H9 (cell line): ENCODE results near the gene DNAH8. TPM values are rescaled to one million over a fixed set of nuclear protein-coding genes. Genes with fewer than 3 reads are reported as not detected.

ENCODE experiments used
- DNase-seq: peaks from one replicate; pipeline ENCODE4 v3.0.0-alpha.2; 2017
- H2AFZ ChIP-seq: one replicate; pipeline ENCODE4 v1.6.1; 2013; ENCODE audit warnings: mild to moderate bottlenecking, low read length, control low read depth, moderate library complexity
- H2AK5ac ChIP-seq: 2 replicates; pipeline ENCODE4 v1.6.1; 2013; ENCODE audit warnings: low read length, control low read depth, mixed read lengths; ENCODE audit not compliant: insufficient read length
- H2BK120ac ChIP-seq: one replicate; pipeline ENCODE4 v1.6.1; 2013; ENCODE audit warnings: low read depth, mild to moderate bottlenecking, low read length, control low read depth, inconsistent platforms; ENCODE audit not compliant: poor library complexity, severe bottlenecking
- H2BK12ac ChIP-seq: 2 replicates; pipeline ENCODE4 v1.6.1; 2013; ENCODE audit warnings: low read length, control low read depth, mixed read lengths, low read depth; ENCODE audit not compliant: insufficient read length
- H2BK15ac ChIP-seq: 2 replicates; pipeline ENCODE4 v1.6.1; 2013; ENCODE audit warnings: low read depth, low read length, control low read depth
- H2BK20ac ChIP-seq: one replicate; pipeline ENCODE4 v1.6.1; 2013; ENCODE audit warnings: low read depth, mild to moderate bottlenecking, low read length, control low read depth, inconsistent platforms; ENCODE audit not compliant: poor library complexity, severe bottlenecking
- H2BK5ac ChIP-seq: 2 replicates; pipeline ENCODE4 v1.6.1; 2013; ENCODE audit warnings: low read length, control low read depth, mixed read lengths; ENCODE audit not compliant: insufficient read length
- H3K14ac ChIP-seq: 2 replicates; pipeline ENCODE4 v1.6.1; 2013; ENCODE audit warnings: low read length, control low read depth; ENCODE audit not compliant: insufficient read depth
- H3K18ac ChIP-seq: 2 replicates; pipeline ENCODE4 v1.6.1; 2013; ENCODE audit warnings: low read depth, mild to moderate bottlenecking, mixed read lengths, low read length, control low read depth; ENCODE audit not compliant: insufficient read length
- H3K23ac ChIP-seq: 2 replicates; pipeline ENCODE4 v1.6.1; 2013; ENCODE audit warnings: low read length, control low read depth, mixed read lengths, low read depth; ENCODE audit not compliant: insufficient read length
- H3K23me2 ChIP-seq: 2 replicates; pipeline ENCODE4 v1.6.1; 2013; ENCODE audit warnings: low read depth, mild to moderate bottlenecking, mixed read lengths, low read length, control low read depth; ENCODE audit not compliant: insufficient read length, poor library complexity, severe bottlenecking
- H3K27ac ChIP-seq: 2 replicates; pipeline ENCODE4 v1.5.1; 2013; ENCODE audit warnings: low read length, control low read depth, mixed read lengths, low read depth; ENCODE audit not compliant: insufficient read length
- H3K27me3 ChIP-seq: 2 replicates; pipeline ENCODE4 v1.6.1; 2013; ENCODE audit warnings: low read length, control low read depth, inconsistent platforms; ENCODE audit not compliant: insufficient read depth
- H3K4ac ChIP-seq: 2 replicates; pipeline ENCODE4 v1.6.1; 2013; ENCODE audit warnings: low read depth, mild to moderate bottlenecking, control low read depth, inconsistent platforms, low read length, moderate library complexity
- H3K4me1 ChIP-seq: 2 replicates; pipeline ENCODE4 v1.6.1; 2013; ENCODE audit warnings: low read length, control low read depth, inconsistent platforms; ENCODE audit not compliant: insufficient read depth
- H3K4me2 ChIP-seq: 2 replicates; pipeline ENCODE4 v1.6.1; 2013; ENCODE audit warnings: low read length, control low read depth, mixed read lengths; ENCODE audit not compliant: insufficient read length, insufficient read depth
- H3K56ac ChIP-seq: 2 replicates; pipeline ENCODE4 v1.6.1; 2013; ENCODE audit warnings: low read depth, mild to moderate bottlenecking, mixed read lengths, low read length, control low read depth; ENCODE audit not compliant: insufficient read length
- H3K79me1 ChIP-seq: 2 replicates; pipeline ENCODE4 v1.6.1; 2013; ENCODE audit warnings: low read depth, mild to moderate bottlenecking, moderate library complexity, low read length, control low read depth, inconsistent platforms; ENCODE audit not compliant: insufficient read depth, poor library complexity, severe bottlenecking
- H3K79me2 ChIP-seq: 2 replicates; pipeline ENCODE4 v1.6.1; 2013; ENCODE audit warnings: low read length, control low read depth, inconsistent platforms; ENCODE audit not compliant: insufficient read depth
- H3K9ac ChIP-seq: 2 replicates; pipeline ENCODE4 v1.6.1; 2013; ENCODE audit warnings: low read length, control low read depth, mixed read lengths; ENCODE audit not compliant: insufficient read length; ENCODE audit errors: extremely low read depth
- H3K9me3 ChIP-seq: one replicate; pipeline ENCODE4 v1.6.1; 2013; ENCODE audit warnings: low read depth, low read length, inconsistent platforms; ENCODE audit not compliant: control insufficient read depth
- H3T11ph ChIP-seq: one replicate; pipeline ENCODE4 v1.6.1; 2013; ENCODE audit warnings: mild to moderate bottlenecking, low read length, control low read depth, inconsistent platforms
- H4K20me1 ChIP-seq: one replicate; pipeline ENCODE4 v1.6.1; 2013; ENCODE audit not compliant: control insufficient read depth, insufficient read length, insufficient read depth
- H4K5ac ChIP-seq: 2 replicates; pipeline ENCODE4 v1.6.1; 2013; ENCODE audit warnings: low read depth, mild to moderate bottlenecking, mixed read lengths, low read length, control low read depth; ENCODE audit not compliant: insufficient read length
- H4K8ac ChIP-seq: replicated peaks from 2 replicates; pipeline ENCODE4 v1.6.1; 2013; ENCODE audit warnings: low read length, control low read depth, mixed read lengths, low read depth; ENCODE audit not compliant: insufficient read length
- H4K91ac ChIP-seq: 2 replicates; pipeline ENCODE4 v1.6.1; 2013; ENCODE audit warnings: low read depth, mild to moderate bottlenecking, moderate library complexity, mixed read lengths, low read length, control low read depth; ENCODE audit not compliant: insufficient read length
- H3K27ac Mint-ChIP-seq, 3 experiments: 2 replicates in 2 of 3; 3 replicates in 1 of 3; pipeline ENCODE4 v1.8.0; 2020 to 2021; ENCODE audit warnings: mixed read lengths in 3 of 3, mild to moderate bottlenecking in 1 of 3, moderate library complexity in 1 of 3
- H3K27me3 Mint-ChIP-seq: 2 replicates; pipeline ENCODE4 v1.8.0; 2021; ENCODE audit warnings: low read depth, mild to moderate bottlenecking, moderate library complexity, mixed read lengths
- H3K36me3 Mint-ChIP-seq, 3 experiments: 2 replicates in 2 of 3; 3 replicates in 1 of 3; pipeline ENCODE4 v1.8.0; 2020 to 2021; ENCODE audit warnings: low read depth in 3 of 3, mixed read lengths in 3 of 3; ENCODE audit not compliant: insufficient read depth in 1 of 3
- H3K4me1 Mint-ChIP-seq, 2 experiments: 2 replicates each; pipeline ENCODE4 v1.8.0; 2020; ENCODE audit warnings: mixed read lengths in 2 of 2
- H3K4me3 Mint-ChIP-seq, 2 experiments: 2 replicates in 1 of 2; 3 replicates in 1 of 2; pipeline ENCODE4 v1.8.0; 2020 to 2021; ENCODE audit warnings: mild to moderate bottlenecking in 2 of 2, mixed read lengths in 2 of 2, moderate library complexity in 1 of 2
- H3K9me3 Mint-ChIP-seq, 2 experiments: 2 replicates in 1 of 2; 3 replicates in 1 of 2; pipeline ENCODE4 v1.8.0; 2020; ENCODE audit warnings: mild to moderate bottlenecking in 2 of 2, mixed read lengths in 2 of 2, moderate library complexity in 1 of 2
- WGBS: extraction: QIAGEN DNeasy Blood & Tissue Kit; methylation state at CpG from one replicate; pipeline ENCODE4 v1.1.7; 2013; ENCODE audit warnings: missing lambda C conversion rate, low lambda C conversion rate, mixed read lengths; ENCODE audit not compliant: insufficient read length; ENCODE audit errors: extremely low coverage; 5-methylcytosine and 5-hydroxymethylcytosine counted together
- total RNA-seq: library from RNA; stranded (reverse); gene quantifications from 2 replicates; pipeline ENCODE4 v1.2.1, GENCODE V29; 2021
- TF ChIP-seq, protein P1 (sequence below): fragments of 200-600 bp; sonication (generic); conservative IDR thresholded peaks from 3 replicates; pipeline ENCODE4 v1.8.0; 2021; ENCODE audit warnings: antibody characterized with exemption, mild to moderate bottlenecking

DNAH8 gene
- total RNA-seq, 1 experiment from 2014 or later, result not detected

DNA sequence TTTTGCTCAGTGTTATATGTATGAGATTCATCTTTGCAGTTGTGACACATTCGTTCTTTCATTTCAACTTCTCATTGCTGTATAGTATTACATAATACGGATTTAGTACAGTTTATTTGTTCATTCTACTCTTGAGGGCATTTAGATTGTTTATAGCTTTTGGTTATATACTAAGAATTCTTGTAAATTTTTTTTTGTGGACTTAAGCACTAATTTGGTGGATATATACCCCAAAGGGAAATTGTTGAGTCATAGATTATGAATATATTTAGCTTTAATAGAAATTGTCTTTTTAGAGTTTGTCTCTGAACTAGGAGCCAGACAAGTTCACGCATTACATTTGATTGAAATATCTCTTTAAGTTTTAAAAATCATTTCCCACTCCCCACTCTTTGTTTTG, 79.6 kb downstream of the DNAH8 start:
- H4K20me1 ChIP-seq, result no peaks in the 10 kb centered on the region
- H3K56ac ChIP-seq, result no peak overlapping the region
- no peaks in the 10 kb centered on the region for H3K27me3 ChIP-seq
- no peak overlapping the region for H3K9ac ChIP-seq
- H4K91ac ChIP-seq, result no peak overlapping the region
- no peak overlapping the region for H3K4me2 ChIP-seq
- H3K9me3 Mint-ChIP-seq, result no peaks in the 10 kb centered on the region
- H3K79me2 ChIP-seq, result no peaks in the 10 kb centered on the region
- peaks cover 5% of the 10 kb centered on the region for H3K27me3 Mint-ChIP-seq
- H4K8ac ChIP-seq, result no peak overlapping the region
- H3K4me1 Mint-ChIP-seq, result peaks cover 7 to 8% of the 10 kb centered on the region in 2 experiments
- no peak overlapping the region for H2BK120ac ChIP-seq
- no peak overlapping the region for H2BK15ac ChIP-seq
- H3K27ac Mint-ChIP-seq, result no peak overlapping the region
- no peak overlapping the region for H3T11ph ChIP-seq
- H3K36me3 Mint-ChIP-seq, result no peaks in the 10 kb centered on the region
- TF ChIP-seq, protein P1, sequence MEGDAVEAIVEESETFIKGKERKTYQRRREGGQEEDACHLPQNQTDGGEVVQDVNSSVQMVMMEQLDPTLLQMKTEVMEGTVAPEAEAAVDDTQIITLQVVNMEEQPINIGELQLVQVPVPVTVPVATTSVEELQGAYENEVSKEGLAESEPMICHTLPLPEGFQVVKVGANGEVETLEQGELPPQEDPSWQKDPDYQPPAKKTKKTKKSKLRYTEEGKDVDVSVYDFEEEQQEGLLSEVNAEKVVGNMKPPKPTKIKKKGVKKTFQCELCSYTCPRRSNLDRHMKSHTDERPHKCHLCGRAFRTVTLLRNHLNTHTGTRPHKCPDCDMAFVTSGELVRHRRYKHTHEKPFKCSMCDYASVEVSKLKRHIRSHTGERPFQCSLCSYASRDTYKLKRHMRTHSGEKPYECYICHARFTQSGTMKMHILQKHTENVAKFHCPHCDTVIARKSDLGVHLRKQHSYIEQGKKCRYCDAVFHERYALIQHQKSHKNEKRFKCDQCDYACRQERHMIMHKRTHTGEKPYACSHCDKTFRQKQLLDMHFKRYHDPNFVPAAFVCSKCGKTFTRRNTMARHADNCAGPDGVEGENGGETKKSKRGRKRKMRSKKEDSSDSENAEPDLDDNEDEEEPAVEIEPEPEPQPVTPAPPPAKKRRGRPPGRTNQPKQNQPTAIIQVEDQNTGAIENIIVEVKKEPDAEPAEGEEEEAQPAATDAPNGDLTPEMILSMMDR, result no peak
- no peak overlapping the region for H2BK5ac ChIP-seq
- H3K4me1 ChIP-seq, result no peaks in the 10 kb centered on the region
- DNase-seq, result no peak
- H3K14ac ChIP-seq, result no peak overlapping the region
- H3K4ac ChIP-seq, result no peak overlapping the region
- no peak overlapping the region for H4K5ac ChIP-seq
- no peak overlapping the region for H3K4me3 Mint-ChIP-seq
- no peak overlapping the region for H3K18ac ChIP-seq
- no peak overlapping the region for H3K23ac ChIP-seq
- no peak overlapping the region for H2BK20ac ChIP-seq
- H2AFZ ChIP-seq, result no peak overlapping the region
- WGBS, result no CpG with 5 or more reads among the region's 3 CpGs
- no peaks in the 10 kb centered on the region for H3K9me3 ChIP-seq
- H2AK5ac ChIP-seq, result no peak overlapping the region
- H3K27ac ChIP-seq, result no peak overlapping the region
- no peak overlapping the region for H2BK12ac ChIP-seq
- H3K79me1 ChIP-seq, result no peaks in the 10 kb centered on the region
- H3K23me2 ChIP-seq, result no peaks in the 10 kb centered on the region
